GM19452 (cell line): ENCODE results near the gene PADI2.

Experiments
- ATAC-seq: cut with Tn5 transposase; IDR thresholded peaks from one replicate; pipeline ENCODE4 v1.9.1; 2021; ENCODE audit not compliant: unreplicated experiment

PADI2 gene

DNA sequence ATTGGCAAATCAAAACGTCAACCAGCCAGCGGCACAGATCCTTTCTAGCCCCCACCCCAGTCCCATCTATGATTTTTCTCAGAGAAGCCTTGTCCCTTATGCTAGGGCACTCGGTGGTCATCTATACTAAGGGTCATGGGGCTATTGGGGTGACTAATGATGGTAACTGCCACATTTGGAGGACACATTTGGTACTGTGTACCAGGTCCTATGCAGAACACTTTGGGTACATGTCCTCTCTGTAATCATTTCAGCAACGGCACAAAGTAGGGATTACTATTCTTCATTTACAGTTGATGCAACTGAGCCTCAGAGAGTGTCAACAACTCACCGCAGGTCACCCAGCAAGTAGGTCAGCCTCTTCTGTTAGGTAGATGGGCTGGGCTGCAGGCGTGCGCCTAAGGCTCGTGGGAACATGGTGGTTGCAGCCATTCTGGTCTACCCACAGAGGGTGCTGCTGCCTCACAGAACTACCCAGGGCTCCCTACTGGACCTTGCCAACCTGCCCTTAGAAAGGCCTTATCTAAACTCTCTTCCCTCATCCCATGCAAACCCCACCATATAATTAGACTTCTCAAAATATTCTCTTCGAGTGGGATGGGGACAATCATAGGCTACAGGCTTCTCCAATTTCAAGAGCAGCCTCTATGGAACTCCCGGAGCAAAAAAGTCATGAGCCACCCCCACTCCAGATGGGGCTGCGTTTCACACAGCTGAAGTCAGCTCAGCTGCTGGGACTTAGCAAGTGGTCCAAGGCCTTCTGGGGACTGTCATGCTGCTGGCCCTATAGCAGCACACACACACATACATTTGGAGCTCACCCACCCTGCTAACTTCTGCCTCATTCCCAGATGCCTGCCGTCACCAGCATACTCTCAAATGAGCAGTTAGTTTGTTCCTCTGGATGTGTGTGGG is 59.6 kb downstream of the PADI2 start:
- ATAC-seq, result no peak

DNA sequence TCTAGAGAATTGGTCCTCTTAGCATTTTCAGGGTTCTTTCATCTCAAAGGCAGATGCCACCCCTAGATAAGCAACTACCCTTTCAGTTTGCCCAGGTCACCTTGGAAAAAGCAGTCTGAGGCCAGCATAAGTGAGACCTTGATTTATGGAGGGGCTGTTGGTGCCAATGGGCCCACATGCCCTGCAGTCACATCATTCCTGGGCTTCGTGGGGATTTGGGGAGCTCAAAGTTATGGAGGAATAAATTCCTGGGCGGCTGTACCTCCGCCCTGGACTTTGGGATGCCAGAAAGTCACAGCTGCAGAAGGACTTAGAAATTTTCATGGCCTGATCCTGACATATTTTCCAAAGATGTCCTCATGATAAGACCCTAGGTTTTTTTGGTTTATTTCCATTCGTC is 62.7 kb downstream of the PADI2 start:
- ATAC-seq, result no peak

DNA sequence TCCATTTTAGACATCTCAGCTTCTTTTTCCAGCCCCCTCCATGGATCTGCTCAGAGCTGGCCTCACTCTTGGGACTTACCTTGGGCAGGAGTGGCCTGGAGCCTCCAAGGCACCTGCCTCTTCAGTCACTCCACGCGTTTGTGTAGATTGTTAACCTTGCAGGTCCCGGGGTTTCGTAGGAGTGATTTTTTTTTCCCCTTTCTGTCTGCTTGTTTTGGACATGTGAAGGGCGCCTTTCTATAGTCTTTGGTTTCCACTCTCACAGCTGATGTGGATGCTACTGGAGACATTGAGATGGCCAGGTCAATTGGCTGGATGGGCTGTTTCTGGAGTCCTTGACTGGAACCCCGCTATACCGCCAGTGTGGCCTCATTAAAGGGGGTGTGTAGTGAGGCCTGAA is 63.5 kb downstream of the PADI2 start:
- ATAC-seq, result no peak

DNA sequence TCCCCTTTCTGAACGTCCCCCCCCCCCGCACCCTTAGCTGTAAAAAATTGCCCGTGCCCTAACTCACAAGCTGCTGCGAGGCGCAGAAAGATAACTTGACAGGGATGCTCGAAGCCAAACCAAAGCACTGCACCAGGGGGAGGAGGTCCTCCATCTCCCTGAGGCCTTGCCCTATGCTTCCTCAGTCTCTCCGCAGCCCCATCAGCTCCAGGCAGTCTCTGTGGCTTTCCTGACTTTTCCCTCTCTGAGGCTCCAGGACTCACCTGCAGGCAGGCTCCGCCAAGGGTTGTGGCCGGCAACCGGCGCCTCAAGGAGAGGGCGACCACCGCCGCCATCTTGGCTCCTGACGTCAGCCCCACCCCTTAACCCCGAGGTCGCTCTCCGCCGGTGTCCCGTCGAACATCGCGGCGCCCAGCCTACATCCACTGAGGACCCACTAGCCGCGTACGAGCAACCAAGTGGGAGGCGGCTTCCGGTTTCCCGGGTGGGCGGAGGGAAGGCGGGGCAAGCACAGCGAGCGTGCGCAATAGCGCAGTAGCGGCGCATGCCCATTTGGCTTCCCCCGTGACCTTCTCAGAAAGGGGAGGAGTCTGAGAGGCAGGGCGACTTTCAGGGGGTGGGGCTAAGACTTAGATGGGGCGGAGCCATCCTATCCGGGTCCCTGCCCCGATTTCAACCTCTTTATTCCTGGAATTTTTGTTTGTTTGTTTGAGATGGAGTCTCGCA is 65.4 kb downstream of the PADI2 start, which contains the start of gene SDHB:
Gene SDHB (minus strand): TSS at position 348 of the 726 bp plus-strand sequence. CDS start 13 bp downstream, at position 335.
- ATAC-seq, result peak; percentile 96

DNA sequence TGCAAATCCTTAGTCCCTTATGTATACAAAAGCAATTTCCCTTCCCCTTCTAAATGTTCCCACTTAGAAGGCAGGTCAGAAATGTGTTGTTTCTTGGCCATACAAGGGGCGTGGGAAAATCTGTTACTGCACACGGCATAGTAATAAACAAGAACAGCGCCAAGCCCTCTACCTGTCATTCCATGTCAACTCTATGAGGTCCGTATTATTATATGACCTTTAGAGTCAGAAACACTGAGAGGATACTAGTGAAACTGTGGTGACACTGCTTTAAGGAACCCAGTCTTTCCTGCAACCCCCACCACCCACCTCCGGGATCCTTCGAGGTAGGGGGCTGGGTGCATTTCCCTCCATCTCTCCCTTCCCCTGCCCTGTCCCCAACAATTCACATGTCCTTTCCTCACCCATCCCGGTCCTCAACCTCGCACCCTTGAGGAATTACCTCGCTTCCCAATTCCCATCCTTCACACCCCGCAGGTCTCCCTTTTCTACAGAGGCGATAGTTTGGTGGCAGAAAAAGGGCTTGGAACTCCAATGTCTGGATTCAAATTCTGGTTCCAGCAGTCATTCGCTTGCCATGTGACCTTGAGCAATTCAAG is 66.1 kb downstream of the PADI2 start:
- ATAC-seq, result no peak

DNA sequence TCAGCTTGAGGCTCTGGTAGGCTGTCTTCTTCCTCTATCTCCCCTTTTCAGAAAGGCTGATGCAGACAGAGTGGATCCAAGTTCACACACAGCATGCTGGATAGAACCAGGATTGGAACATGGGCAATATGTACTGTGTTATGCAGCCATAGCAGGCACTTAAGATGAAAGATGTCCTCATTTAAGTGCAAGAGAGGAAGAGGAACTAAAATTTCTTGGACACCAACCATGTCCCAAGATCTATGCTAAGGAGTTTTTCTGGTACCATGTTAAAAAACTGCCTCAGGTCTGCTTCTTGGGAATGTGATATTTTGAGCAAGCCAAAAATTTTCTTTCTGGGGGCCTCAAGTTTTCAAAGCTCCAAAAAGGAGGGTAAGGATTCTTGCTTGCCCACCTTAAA is 66.6 kb downstream of the PADI2 start:
- ATAC-seq, result no peak

DNA sequence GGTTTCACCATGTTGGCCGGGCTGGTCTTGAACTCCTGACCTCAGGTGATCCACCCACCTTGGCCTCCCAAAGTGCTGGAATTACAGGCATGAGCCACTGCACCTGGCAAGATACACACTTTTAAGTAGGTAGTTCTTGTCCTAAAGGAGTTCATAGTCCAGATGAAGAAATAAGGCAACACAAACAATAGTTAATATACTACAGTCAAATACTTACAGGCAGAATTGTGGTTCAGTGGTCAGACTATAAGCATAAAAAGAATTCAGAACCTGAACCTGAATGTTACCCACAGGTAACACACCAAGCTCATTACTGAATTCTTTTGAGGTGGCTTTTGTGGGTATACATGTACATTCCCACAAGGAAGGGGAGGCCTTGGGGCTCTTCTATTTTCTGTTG is 67.2 kb downstream of the PADI2 start:
- no peak for ATAC-seq

DNA sequence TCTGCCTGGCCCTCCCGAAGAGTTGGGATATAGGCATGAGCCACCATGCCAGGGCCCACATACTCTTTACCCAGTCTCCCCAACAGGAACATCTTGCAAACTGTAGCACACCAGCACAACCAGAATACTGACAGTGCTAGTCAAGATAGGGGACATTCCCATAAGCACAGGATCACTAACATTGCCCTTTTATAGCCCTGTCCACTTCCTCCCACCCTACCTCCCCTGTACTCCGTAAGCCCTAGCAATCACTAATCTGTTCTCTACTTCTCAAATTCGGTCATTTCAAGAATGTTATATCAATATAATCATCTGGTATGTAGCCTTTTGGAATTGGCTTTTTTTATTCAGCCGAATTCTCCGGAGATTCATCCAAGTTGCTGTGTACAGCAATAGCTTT is 71.3 kb downstream of the PADI2 start:
- no peak for ATAC-seq

DNA sequence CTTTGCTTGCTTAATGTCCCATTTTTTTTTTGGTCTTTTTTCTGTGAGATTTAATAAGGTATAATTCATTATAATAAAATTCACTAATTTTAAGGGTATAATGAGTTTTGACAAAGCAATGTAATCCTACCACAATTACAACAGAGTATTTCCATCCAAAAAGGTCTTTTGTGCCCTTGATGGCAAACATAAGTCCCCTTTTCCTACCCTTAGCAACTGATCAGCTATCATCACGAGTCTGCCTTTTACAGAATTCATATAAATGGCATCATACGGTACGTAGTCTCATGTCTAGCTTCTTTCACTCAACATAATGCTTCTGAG is 73.0 kb downstream of the PADI2 start:
- no peak for ATAC-seq

DNA sequence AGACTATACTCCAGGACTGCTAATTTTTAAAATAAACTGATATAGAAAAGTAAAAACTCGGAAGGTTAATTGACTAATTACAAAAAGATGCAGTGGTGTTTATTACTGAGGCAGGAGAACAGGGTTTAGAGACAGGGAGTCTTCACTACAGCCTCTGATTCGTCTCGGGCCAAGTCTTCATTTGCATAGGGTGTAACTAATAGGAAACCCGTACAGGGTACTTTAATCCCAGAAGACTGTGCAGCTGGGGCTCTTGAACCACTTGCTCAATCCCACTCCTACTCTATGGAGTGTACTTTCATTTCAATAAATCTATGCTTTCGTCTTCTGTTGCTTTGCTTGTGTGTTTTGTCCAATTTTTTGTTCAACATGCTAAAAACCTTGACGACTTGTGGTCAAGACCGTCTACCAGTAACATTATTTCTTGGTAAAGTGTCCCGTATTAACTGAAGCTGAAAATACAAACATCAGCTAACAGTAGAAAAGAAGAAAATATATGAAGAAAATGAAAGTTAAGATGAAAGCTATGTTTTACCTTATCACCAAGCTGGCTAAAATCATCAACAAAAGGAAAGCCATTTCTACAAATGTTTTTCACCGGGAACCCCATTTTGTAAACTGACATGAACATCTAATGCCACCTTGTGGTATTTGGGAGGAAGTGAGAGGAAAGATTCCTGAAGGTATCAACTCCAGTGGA is 73.5 kb downstream of the PADI2 start:
- ATAC-seq, result no peak

DNA sequence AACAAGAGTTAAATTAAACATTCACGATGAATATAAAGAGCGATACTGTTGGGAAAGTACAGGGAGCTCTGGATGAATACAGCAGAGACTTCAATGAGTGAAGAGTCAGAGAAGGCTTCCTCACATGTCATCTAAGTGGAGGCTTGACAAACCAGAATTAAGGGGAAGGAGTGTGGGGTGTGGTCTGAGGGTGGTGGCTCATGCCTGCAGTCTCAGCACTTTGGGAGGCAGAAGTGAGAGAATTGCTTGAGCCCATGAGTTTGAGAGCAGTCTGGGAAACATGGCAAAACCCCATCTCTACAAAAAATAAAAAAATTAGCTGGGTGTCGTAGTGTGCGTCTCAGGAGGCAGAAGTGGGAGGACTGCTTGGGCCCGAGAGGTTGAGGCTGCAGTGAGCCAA is 74.1 kb downstream of the PADI2 start:
- no peak for ATAC-seq

DNA sequence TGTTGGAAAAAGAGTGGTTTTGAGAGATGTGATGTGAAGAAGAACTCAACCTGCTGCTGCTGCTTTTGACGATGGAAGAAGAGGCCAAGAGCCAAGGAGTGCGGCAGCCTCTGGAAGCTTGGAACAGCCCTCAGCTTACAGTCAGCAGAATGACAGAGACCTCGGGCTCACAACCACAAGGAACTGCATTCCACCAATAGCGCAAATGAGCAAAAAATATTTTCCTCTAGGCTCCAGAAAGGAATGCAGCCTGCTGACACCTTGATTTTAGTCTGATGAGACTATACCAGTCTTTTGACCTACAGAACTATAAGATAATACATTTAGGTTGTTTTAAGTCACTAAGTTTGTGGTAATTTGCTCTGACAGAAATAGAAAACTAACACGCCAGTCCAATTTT is 75.6 kb downstream of the PADI2 start:
- no peak for ATAC-seq

DNA sequence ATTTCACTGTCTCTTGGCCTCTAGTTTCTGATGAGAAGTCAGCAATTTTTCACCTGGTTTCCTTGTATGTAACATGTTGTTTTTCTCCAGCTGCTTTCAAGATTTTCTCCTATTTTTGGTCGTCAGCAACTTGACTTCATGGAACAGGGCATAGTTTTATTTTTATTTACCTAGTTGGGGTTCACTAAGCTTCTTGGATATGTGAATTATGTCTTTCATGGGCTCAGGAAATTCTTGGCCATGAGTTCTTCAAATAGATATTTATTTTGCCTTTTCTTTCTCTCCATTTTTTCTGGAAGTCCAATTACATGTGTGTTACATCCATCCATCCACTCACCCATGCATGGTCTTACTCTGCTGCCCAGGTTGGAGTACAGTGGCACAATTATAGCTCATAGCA is 79.1 kb downstream of the PADI2 start:
- ATAC-seq, result no peak

DNA sequence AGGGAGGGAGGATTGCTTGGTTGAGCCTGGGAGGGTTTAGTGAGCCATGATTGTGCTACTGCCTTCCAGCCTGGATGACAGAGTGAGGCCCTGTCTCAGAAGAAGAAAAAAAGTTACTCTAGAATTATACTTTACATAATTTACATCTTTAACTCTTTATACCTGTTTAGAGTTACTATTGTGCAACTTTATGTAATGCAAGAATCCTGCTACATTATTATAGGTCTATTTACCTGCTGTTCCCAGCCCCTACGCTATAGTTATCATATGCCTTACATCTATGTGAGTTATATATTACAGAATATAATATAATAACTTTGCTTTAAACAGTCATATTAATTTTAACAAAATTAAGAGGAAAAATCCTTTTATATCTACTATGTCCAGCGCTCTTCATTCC is 79.7 kb downstream of the PADI2 start:
- no peak for ATAC-seq

DNA sequence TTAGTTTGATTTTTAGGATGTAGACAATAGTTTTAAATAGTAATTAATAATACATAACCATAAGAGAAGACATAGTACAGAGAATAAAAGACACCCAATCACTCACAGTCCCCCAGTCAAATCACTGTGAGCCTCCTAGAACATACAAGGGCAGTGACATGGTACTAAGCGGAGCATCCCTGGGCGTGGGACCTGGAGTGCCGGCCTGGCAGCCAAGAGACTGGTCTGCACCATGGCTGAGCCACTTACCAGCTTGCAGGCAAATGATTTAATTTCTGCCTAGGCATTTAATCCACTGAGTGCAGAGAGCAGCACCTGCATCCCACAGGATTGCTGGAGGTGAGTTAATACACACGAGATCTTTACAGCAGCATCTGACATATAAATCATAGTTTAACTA is 85.8 kb downstream of the PADI2 start:
- ATAC-seq, result no peak

DNA sequence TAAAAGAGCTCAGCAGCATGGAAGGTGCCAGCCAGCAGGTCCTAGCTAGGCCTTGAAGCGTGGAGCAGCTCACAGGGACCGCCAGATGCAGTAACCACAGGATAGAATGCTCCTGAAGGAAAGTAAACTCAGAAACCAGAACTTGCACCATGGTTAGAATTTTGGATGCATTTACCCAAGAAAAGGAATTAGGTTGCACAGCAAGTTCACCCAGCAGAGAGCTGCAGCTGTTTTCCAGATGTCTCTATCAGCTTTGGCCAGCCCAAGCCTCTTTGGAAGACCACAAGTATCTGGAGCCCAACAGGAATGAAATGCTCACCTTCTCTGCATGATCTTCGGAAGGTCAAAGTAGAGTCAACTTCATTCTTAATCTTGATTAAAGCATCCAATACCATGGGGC is 86.5 kb downstream of the PADI2 start:
- ATAC-seq, result no peak

DNA sequence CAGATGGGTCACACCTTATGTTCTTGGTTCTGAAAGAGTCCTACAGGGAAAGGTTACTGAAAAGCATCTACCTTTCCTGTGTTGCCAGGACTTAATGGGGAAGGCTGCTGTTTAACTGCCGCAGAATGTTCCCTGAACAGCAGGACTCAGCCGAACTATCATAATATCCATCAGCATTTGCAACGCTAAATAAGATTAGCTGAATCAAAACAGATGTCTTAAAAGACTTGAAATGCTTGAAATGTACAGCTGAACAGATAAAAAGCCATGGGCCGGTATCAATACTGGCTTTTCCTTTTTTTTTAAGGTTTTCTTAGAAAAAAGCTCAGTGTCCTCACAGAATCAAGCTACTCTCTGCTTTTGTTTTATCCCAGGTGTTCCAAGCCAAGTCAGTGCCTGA is 87.8 kb downstream of the PADI2 start:
- no peak for ATAC-seq

DNA sequence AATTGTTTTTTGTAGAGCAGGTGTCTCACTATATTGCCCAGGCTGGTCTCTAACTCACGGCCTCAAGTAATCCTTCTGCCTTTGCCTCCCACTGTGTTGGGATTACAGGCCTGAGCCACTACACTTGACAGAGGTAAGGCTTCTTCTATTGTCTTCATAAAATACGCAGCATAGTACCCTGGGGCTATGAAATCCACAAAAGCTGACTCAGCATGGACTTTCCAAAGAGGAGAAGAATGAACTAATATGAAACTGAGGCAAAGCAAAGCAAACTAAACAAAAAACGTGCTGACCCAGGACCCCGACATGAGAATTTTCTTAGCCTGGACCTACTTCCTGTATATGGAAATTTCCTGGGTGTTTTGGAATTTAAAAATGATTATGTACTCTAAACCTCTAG is 89.0 kb downstream of the PADI2 start:
- ATAC-seq, result no peak

DNA sequence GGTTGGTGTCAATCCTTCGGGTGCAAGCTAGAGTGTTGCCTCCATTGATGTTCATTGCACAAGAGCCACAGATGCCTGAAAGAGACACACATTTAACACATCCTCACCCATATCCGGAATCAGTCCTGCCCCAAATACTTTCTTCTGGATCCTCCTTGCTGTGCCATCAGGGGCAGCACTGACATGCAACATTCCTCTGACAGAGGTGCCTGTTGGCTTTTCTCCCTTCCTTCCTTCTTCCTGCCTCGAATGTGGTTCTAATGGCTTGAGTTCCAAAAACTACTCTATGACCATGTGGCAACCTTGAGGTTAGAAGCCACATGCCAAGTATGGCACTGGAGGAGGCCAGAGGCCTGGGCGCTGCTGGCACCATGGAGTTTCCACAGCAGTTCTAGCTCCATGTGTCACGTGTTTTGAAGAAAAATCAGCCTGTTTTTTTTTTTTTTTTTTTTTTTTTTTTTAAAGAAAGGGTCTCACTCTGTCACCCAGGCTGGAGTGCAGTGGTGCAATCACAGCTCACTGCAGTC is 90.5 kb downstream of the PADI2 start:
- no peak for ATAC-seq

DNA sequence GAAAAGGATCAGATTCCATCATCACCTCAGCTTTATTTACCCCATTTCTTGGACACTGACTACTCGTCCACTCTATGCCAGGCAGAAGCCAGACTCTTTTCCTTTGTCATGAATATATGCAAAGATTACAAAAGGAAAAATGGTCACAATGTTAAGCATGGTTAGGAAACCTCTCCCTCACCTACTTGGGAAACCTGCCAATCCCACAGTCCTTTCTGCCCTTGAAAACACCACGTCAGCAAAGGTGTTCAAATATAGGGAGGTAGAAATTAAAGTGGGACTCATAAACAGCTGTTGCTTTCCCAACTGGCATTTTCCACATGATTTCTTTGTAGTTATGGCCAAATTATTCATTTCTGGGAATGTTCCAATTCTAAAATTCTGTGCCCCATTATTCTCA is 91.4 kb downstream of the PADI2 start:
- no peak for ATAC-seq

DNA sequence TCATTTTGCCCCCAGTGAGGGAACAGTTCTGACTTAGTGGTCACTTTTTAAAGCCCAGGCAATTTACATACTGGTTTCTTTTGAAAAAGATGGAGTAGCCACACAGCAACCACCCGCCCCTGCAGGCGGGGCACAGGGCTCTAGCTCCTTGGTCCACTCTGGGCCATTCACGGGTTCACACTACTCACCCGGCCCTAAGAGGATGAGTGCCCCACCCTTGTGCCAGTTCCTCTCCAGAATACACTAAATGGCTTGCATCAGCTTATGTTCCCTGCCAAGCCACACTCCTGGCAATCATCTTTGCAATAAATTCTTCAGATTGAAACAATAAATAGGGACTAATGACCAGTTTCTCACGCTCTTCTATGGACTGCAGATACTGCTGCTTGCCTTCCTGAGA is 91.8 kb downstream of the PADI2 start:
- no peak for ATAC-seq
